ENCODE data around the gene LOC101059915.

- TF ChIP-seq CTCF (IDR thresholded peaks at IDR 0.05) (no peak), POLR2A (IDR thresholded peaks at IDR 0.05; ENCODE audit: low read depth) (no peak), POLR2AphosphoS5 (IDR thresholded peaks at IDR 0.05) (no peak), EP300 (IDR thresholded peaks at IDR 0.05) (no peak)
Observed at GRCh38 chrX:71625471-71625870, 41.9 kb upstream of the LOC101059915 start.
